Skeletal muscle cell (primary cell): ENCODE measurements around the gene MAP2.
"Not testable (repeated sequence)": the region's sequence is repeated elsewhere in the genome, so short reads cannot be mapped to it uniquely, and the experiment has no call there.

Source experiments
- DNase-seq: peaks from one replicate; pipeline ENCODE4 v3.0.0-alpha.2; 2010; ENCODE audit warnings: low read depth
- H3K4me3 ChIP-seq: 2 replicates; pipeline ENCODE4 v1.5.1; 2011; ENCODE audit warnings: low read depth, mild to moderate bottlenecking, control low read depth, low read length, moderate library complexity

MAP2 gene

DNA sequence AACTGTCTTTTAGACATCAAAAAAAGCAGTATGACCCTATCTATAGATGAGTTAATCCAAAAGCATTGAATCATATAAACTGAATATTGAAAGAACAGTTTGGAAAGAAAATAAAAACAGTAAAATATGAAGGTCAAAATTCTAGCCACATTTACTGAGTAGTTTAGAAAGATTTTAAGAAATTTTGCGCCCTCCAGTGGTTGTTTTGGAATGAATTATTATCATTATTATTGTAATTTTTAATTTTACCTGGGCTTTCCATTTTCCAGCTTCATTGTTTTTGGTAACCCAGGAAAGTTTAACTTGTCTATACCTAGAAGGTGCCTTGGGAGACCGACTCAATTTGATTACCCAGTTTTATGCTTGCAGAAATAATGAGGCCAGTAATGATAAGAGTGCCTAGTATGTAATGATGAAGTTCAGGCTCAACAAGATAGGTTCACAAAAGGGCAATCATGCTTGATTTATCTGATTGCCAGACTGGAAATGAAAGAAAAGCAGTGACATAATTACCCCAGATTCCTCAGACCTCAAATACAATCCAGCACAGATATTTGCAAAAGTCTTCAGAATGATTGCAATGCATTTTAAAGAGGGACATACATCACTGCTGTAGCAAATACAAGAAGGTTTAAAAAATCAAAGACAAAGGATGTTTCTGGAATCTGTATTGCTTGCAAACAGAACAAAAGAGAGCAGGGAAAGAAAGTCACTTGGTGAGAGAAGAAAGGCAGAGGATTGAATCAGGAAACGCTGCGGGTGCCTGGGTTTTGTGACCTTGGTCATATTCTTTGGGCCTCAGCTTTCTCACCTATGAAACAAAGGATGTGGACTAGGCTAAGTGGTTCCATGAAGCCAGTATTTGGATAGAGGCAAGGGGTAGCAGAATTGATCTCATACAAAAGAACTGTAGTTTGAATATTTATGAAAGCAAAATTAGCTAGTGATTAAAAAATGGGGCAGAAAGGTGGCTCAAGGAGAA, 153.8 kb downstream of the MAP2 start:
- no peak overlapping the region for H3K4me3 ChIP-seq
- DNase-seq: no peak

GRCh38 chr2:209578394-209579001, 154.7 kb downstream of the MAP2 start:
- no peak overlapping the region for H3K4me3 ChIP-seq
- no peak for DNase-seq

GRCh38 chr2:209579230-209579749, 155.4 kb downstream of the MAP2 start:
- DNase-seq: no peak

GRCh38 chr2:209581040-209581439, 157.2 kb downstream of the MAP2 start:
- no peak for DNase-seq
- no peak overlapping the region for H3K4me3 ChIP-seq

More at GRCh38 chr2:209579230-209579749, 155.4 kb downstream of the MAP2 start:
- peak overlapping the region; percentile 48 for H3K4me3 ChIP-seq

- no peak for DNase-seq
- H3K4me3 ChIP-seq: no peak overlapping the region
Measured at GRCh38 chr2:209582281-209582680, 158.4 kb downstream of the MAP2 start.

DNA sequence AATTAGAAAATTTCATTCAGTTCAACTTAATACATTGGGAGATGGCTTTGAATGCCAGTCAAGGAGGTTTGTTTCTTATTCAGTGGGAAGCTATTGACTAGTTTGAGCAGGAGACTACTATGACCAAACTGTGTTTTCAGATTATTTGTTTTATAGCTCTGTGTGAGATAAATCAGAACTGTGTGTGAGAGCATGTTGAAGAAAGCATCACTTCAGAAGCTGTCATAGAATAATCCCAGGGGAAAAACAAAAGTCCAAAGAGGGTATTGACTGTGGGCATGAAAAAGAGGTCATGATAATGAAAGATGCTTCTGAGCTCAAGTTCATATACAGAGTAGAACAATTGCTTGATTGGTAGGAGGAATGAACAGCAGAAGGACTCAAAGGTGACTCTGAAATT, 160.6 kb downstream of the MAP2 start:
- no peak for DNase-seq
- no peak overlapping the region for H3K4me3 ChIP-seq

GRCh38 chr2:209584915-209585314, 161.1 kb downstream of the MAP2 start:
- no peak overlapping the region for H3K4me3 ChIP-seq
- no peak for DNase-seq

- no peak overlapping the region for H3K4me3 ChIP-seq
- DNase-seq: no peak
Measured at GRCh38 chr2:209591021-209591420, 167.2 kb downstream of the MAP2 start.

GRCh38 chr2:209592106-209592505, 168.3 kb downstream of the MAP2 start:
- no peak for DNase-seq
- no peak overlapping the region for H3K4me3 ChIP-seq

- DNase-seq: no peak
- H3K4me3 ChIP-seq: no peak overlapping the region
Measured at GRCh38 chr2:209593930-209594329, 170.1 kb downstream of the MAP2 start.

DNA sequence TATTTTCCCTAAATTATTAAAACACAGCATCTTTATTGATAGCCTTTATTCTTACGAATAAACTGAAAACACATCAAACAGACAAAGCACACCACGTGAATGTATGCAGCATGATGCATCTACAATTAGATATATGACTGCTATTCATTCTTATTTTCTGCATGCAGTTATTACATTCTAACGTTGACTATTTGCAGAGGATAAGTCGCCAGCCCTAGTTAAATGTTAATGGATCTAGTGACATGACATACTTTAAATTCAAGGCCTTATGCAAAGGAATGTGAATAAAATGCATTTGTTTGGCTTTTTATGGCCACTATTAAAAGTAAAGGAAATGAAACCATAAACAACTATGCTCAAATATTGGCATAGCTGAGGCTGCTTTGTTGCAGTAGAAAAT, 172.4 kb downstream of the MAP2 start:
- H3K4me3 ChIP-seq: no peak overlapping the region
- no peak for DNase-seq

DNA sequence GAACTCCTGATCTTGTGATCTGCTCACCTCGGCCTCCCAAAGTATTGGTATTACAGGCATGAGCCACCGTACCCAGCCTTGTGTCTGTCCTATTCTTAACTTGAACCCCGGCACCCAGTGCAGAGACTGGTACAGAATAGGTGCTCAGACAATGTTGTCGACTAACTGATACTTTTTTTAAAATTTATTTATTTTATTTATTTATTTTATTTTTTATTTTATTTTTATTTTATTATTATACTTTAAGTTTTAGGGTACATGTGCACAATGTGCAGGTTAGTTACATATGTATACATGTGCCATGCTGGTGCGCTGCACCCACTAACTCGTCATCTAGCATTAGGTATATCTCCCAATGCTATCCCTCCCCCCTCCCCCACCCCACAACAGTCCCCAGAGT, 174.4 kb downstream of the MAP2 start:
- DNase-seq, H3K4me3 ChIP-seq: not testable (repeated sequence)

DNA sequence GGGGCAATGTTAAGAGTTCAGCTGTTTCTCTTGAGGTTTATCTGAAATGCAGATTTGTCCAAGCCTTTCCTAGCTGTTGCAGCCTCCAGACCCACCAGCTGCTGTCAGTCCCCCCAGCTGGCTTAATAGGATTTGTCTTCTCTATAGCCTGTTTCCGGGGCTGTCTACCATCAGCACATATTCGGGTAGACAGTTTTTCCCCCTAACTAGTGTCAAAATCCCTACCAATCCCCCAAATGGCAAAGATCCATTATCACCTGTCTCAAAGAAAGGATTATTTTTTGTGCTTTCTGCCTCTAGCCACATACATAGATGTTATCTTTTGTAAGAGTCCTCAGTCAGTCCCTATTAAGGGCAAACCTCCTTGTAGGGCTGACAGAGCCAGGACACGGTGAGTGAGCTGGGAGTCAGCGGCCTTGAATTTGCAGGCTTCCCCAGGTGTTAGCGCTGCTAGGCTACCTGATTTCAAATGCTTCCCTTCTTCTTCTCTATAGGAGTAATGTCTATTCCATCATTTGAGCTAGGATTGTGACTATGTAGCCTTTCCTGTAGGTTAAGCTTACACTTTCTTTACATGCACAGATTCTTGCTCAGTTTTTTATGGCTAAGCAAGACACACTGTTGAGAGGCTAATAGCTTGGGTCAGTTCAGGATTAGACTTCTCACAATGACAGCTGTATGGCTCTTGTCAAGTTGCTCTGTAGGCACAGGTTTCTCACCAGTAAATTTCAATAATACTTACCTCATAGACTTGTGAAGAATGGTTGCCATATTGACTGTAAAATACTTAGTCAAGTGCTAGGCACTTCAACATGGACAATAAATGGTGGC, 176.7 kb downstream of the MAP2 start:
- DNase-seq: no peak
- no peak overlapping the region for H3K4me3 ChIP-seq

DNA sequence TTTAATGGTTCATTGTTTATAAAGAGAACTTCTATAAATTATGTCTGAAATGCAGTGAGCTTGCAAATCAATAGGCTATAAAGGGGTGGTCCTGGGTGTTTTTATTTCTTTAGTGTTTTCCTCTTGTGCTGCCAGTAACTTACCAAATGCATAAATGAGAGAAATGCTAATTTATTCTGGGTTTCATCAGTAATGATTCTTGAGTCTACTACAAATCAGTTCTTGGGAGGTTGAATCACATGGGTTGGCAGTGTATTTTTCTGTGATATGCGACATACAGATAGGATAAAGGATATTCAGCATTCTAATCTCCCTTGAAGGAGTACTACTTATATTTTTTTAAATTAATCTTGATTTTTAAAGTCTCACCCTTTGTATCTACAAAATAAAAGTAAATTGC, 177.7 kb downstream of the MAP2 start:
- no peak overlapping the region for H3K4me3 ChIP-seq

DNA sequence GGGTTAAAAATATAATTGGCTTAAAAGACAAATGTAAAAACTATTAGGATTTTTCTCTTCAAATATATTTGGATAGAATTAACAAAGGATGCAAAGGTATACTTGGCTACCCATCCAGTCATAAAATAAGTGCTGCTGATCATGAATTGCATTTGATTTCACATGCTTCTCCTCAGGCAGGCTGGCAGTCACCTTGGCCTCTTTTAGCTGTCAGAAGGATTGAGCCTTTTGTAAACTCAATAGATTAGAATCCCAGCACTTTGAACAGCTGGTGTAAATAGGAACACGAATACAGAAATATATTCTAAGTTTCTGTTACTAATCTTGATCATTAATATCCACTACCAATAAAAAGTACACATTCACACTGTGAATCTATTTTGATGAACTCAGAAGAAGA, 178.4 kb downstream of the MAP2 start:
- no peak overlapping the region for H3K4me3 ChIP-seq
- DNase-seq: no peak

More for the DNA sequence above, 177.7 kb downstream of the MAP2 start:
- DNase-seq: no peak

DNA sequence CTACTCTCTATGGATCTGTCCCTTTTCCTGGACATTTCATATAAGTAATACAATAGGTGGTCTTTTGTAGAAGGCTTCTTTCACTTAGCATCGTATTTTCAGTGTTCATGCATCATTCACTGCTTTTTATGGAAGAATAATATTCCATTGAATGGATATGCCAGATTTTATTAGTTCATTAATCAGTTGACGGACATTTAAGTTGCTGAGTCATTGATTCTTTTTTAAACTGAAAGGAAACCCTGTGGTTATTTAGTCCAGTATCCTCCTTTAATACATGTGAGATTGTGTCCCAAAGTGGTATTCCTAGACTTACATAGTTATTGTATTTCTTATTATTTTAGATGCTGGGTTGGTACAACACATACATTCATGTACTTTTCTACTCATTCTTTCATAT, 185.7 kb downstream of the MAP2 start:
- no peak overlapping the region for H3K4me3 ChIP-seq
- DNase-seq: no peak

- H3K4me3 ChIP-seq: no peak overlapping the region
- no peak for DNase-seq
Measured at GRCh38 chr2:209610631-209611030, 186.8 kb downstream of the MAP2 start.

GRCh38 chr2:209613649-209614305, 189.9 kb downstream of the MAP2 start:
- no peak overlapping the region for H3K4me3 ChIP-seq

DNA sequence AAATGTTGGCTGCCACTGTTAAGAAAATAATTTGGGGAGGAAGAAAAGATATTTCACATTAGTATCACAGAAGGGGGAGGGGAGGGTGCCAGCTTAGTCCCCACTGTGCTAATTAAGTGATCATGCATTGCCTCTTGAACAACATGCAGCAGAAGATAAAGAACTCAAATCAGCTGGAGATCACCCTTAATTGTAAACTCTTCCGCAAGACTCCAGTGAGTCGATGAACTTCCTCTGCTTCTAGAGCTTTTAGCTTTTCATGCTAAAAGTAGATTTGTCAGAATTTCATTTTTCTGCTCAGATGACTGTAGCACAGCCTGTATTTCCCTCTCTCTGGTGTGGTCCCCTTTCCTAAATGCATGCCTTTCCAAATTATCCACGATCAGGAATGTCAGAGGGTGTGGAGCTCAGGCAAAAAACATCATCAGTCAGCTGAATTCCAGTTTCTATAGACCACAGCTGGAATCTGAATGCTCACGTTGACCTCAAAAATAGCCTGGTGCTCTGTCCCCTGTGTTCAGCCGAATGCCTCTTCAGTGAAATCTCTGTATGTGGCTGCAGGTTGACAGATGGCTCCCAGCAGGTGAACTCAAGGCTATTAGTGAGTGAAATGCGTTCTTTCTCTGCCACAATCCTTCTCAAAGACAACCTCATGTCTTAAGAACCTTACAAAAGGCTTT, 191.0 kb downstream of the MAP2 start:
- no peak for DNase-seq
- H3K4me3 ChIP-seq: no peak overlapping the region

More at GRCh38 chr2:209613649-209614305, 189.9 kb downstream of the MAP2 start:
- DNase-seq: no peak
